Keratinocyte (primary cell): ENCODE measurements around the gene HLA-B. TPM values are rescaled to one million over a fixed set of nuclear protein-coding genes. Genes with fewer than 3 reads are reported as not detected.

Experiments used
- DNase-seq: peaks from one replicate; pipeline ENCODE4 v3.0.0-alpha.2; 2011; ENCODE audit warnings: low read depth, missing footprints, low spot score
- FAIRE-seq: peaks from 2 replicates; lab custom pipeline; 2011; peaks lifted over from hg19 to GRCh38; lab: Jason Lieb, UNC
- H2AFZ ChIP-seq: 2 replicates; pipeline ENCODE4 v1.6.0; 2012; ENCODE audit warnings: low read length, control low read depth, inconsistent platforms; ENCODE audit not compliant: control insufficient read depth
- H3K27ac ChIP-seq: 2 replicates; pipeline ENCODE4 v1.5.1; 2011; ENCODE audit warnings: low read length; ENCODE audit not compliant: control insufficient read depth, insufficient read depth
- H3K27me3 ChIP-seq: 3 replicates; pipeline ENCODE4 v1.6.0; 2011; ENCODE audit warnings: low read length; ENCODE audit not compliant: control insufficient read depth, insufficient read depth; ENCODE audit errors: extremely low read depth
- H3K36me3 ChIP-seq, 2 experiments: 2 replicates in 1 of 2; 3 replicates in 1 of 2; pipeline ENCODE4 v1.5.1; 2011; ENCODE audit warnings: low read length in 2 of 2, mild to moderate bottlenecking in 1 of 2; ENCODE audit not compliant: control insufficient read depth in 2 of 2, insufficient read depth in 2 of 2; ENCODE audit errors: extremely low read depth in 1 of 2
- H3K4me1 ChIP-seq: 3 replicates; pipeline ENCODE4 v1.5.1; 2011; ENCODE audit warnings: low read length; ENCODE audit not compliant: control insufficient read depth, insufficient read depth; ENCODE audit errors: extremely low read depth
- H3K4me2 ChIP-seq: 3 replicates; pipeline ENCODE4 v1.6.0; 2011; ENCODE audit warnings: low read depth, low read length; ENCODE audit not compliant: control insufficient read depth, insufficient read depth; ENCODE audit errors: extremely low read depth
- H3K4me3 ChIP-seq, 3 experiments: fragments of 200-600 bp in 1 of 3; sonication (generic) in 1 of 3; 2 replicates in 2 of 3; 3 replicates in 1 of 3; pipeline ENCODE4 v1.5.1; 2011 to 2016; ENCODE audit warnings: low read length in 3 of 3, mild to moderate bottlenecking in 3 of 3, control low read depth in 2 of 3, inconsistent platforms in 1 of 3, low read depth in 1 of 3, mixed read lengths in 1 of 3, mixed run types in 1 of 3, moderate library complexity in 1 of 3; ENCODE audit not compliant: control insufficient read depth in 2 of 3, insufficient read depth in 2 of 3; ENCODE audit errors: extremely low read depth in 1 of 3
- H3K79me2 ChIP-seq: 2 replicates; pipeline ENCODE4 v1.6.0; 2012; ENCODE audit warnings: low read length; ENCODE audit not compliant: control insufficient read depth, insufficient read depth
- H3K9ac ChIP-seq: 3 replicates; pipeline ENCODE4 v1.6.0; 2011; ENCODE audit warnings: low read length; ENCODE audit not compliant: control insufficient read depth, insufficient read depth; ENCODE audit errors: extremely low read depth
- H3K9me1 ChIP-seq: 3 replicates; pipeline ENCODE4 v1.6.0; 2011; ENCODE audit warnings: low read length; ENCODE audit not compliant: control insufficient read depth, insufficient read depth; ENCODE audit errors: extremely low read depth
- H3K9me3 ChIP-seq: 2 replicates; pipeline ENCODE4 v1.5.1; 2012; ENCODE audit warnings: low read depth, low read length; ENCODE audit not compliant: control insufficient read depth
- H4K20me1 ChIP-seq: 3 replicates; pipeline ENCODE4 v1.6.0; 2011; ENCODE audit warnings: low read length; ENCODE audit not compliant: control insufficient read depth, insufficient read depth; ENCODE audit errors: extremely low read depth
- CTCF ChIP-seq, 3 experiments: IDR thresholded peaks in 1 of 3; conservative IDR thresholded peaks in 1 of 3; optimal IDR thresholded peaks in 1 of 3; 2 replicates in 2 of 3; 3 replicates in 1 of 3; pipeline versions ENCODE3 to v1.5.1; 2011; ENCODE audit warnings: low read length in 3 of 3, mild to moderate bottlenecking in 3 of 3, moderate library complexity in 2 of 3, control low read depth in 1 of 3, inconsistent platforms in 1 of 3; ENCODE audit not compliant: insufficient read depth in 2 of 3; ENCODE audit errors: extremely low read depth in 1 of 3
- EZH2 ChIP-seq: IDR thresholded peaks from one replicate; pipeline ENCODE4 v1.6.1; 2012; ENCODE audit warnings: inconsistent platforms, mild to moderate bottlenecking, low read length, moderate library complexity
- dilution Hi-C: fragments of 300-500 bp; cut with MboI; formaldehyde crosslinking; loops from one replicate; pipeline ENCODE4 v1.7.0; 2020; ENCODE audit warnings: low sequenced_read_pairs; ENCODE audit not compliant: extremely low pct_ligation_motif_present
- polyA plus RNA-seq, 5 experiments: library from polyadenylated mRNA; depleted of rRNA in 3 of 5; stranded (reverse) in 3 of 5; stranded (forward) in 1 of 5; unstranded in 1 of 5; fragments of >200 nt; gene quantifications; 1 replicate in 1 of 5; 2 replicates in 3 of 5; 3 replicates in 1 of 5; pipeline versions ENCODE4 v1.2.1 to v1.2.3, GENCODE V29; 2011 to 2012; ENCODE audit warnings: missing spikeins in 2 of 5, low read depth in 1 of 5, low replicate concordance in 1 of 5

Gene HLA-B
- polyA plus RNA-seq, 1 donor (not counting 4 experiments of a cell fraction or from before 2014, with no cell fraction given), result 265 TPM

GRCh38 chr6:31386099-31386498 lies 29.1 kb upstream of the HLA-B start:
- Histone ChIP-seq H3K9me1 (no peaks in the 10 kb centered on the region), H3K4me3 (no peak overlapping the region), H3K27me3 (peaks cover 8% of the 10 kb centered on the region), H2AFZ (no peak overlapping the region), H3K36me3 (no peaks in the 10 kb centered on the region), H3K9ac (no peak overlapping the region), H3K4me1 (peaks cover 3% of the 10 kb centered on the region), H4K20me1 (no peaks in the 10 kb centered on the region), H3K27ac (no peak overlapping the region), H3K79me2 (no peaks in the 10 kb centered on the region), H3K4me2 (no peak overlapping the region), H3K9me3 (no peaks in the 10 kb centered on the region)
- dilution Hi-C loops, result no loop called here
- DNase-seq (no peak), FAIRE-seq (no peak)
- TF ChIP-seq EZH2 (no peak), CTCF (optimal IDR thresholded peaks at IDR 0.05 in 1 of 3, IDR thresholded peaks at IDR 0.05 in 1 of 3, conservative IDR thresholded peaks at IDR 0.05 in 1 of 3; ENCODE audit: extremely low read depth in 1 of 3, insufficient read depth in 2 of 3, low read length in 3 of 3) (no peak)

GRCh38 chr6:31385041-31385440 lies 28.1 kb upstream of the HLA-B start:
- no peak for DNase-seq
- dilution Hi-C loops, result no loop called here
- Histone ChIP-seq H3K27me3 (peaks cover 11% of the 10 kb centered on the region), H3K27ac (no peak overlapping the region), H3K4me1 (peaks cover 5% of the 10 kb centered on the region), H3K9me3 (no peaks in the 10 kb centered on the region), H3K36me3 (no peaks in the 10 kb centered on the region), H3K79me2 (no peaks in the 10 kb centered on the region), H3K4me2 (no peak overlapping the region), H3K4me3 (no peak overlapping the region), H3K9me1 (no peaks in the 10 kb centered on the region), H3K9ac (no peak overlapping the region), H4K20me1 (no peaks in the 10 kb centered on the region), H2AFZ (no peak overlapping the region)
- no peak for FAIRE-seq
- no peak for TF ChIP-seq CTCF (optimal IDR thresholded peaks at IDR 0.05 in 1 of 3, IDR thresholded peaks at IDR 0.05 in 1 of 3, conservative IDR thresholded peaks at IDR 0.05 in 1 of 3; ENCODE audit: extremely low read depth in 1 of 3, insufficient read depth in 2 of 3, low read length in 3 of 3)
- TF ChIP-seq EZH2, result no peak
